Vagina (tissue), 2 donors: Measurements from ENCODE around the gene DGKH. TPM values are rescaled to one million over a fixed set of nuclear protein-coding genes. Genes with fewer than 3 reads are reported as not detected.

ENCODE experiments used
- DNase-seq, 2 donors: peaks; one replicate each; pipeline ENCODE4 v3.0.0-alpha.2; 2017; ENCODE audit errors: extremely low spot score in 2 of 2
- H3K27ac ChIP-seq: fragments of 200-600 bp; sonication (generic); one replicate; pipeline ENCODE4 v1.5.1; 2019
- H3K27me3 ChIP-seq: fragments of 200-600 bp; sonication (generic); one replicate; pipeline ENCODE4 v1.5.1; 2019
- H3K36me3 ChIP-seq, 2 donors: fragments of 200-600 bp; sonication (generic); one replicate each; pipeline ENCODE4 v1.5.1; 2017 to 2019
- H3K4me1 ChIP-seq: fragments of 200-600 bp; sonication (generic); one replicate; pipeline ENCODE4 v1.5.1; 2019
- H3K4me3 ChIP-seq, 2 donors: fragments of 200-600 bp; sonication (generic); 1 replicate in 1 of 2; 2 replicates in 1 of 2; pipeline ENCODE4 v1.5.1; 2016 to 2019
- H3K9me3 ChIP-seq: fragments of 200-600 bp; sonication (generic); one replicate; pipeline ENCODE4 v1.5.1; 2019
- CTCF ChIP-seq, 3 experiments: fragments of 450-650 bp in 2 of 3; fragments of 200-600 bp in 1 of 3; sonication (generic) in 1 of 3; IDR thresholded peaks; one replicate each; pipeline ENCODE4 v1.5.1; 2017 to 2019; ENCODE audit warnings: antibody characterized with exemption in 3 of 3, mild to moderate bottlenecking in 2 of 3, moderate library complexity in 2 of 3
- POLR2A ChIP-seq, 2 donors: fragments of 450-650 bp; IDR thresholded peaks; one replicate each; pipeline ENCODE4 v1.6.1; 2017; ENCODE audit warnings: antibody characterized with exemption in 2 of 2, mild to moderate bottlenecking in 2 of 2, moderate library complexity in 2 of 2
- POLR2AphosphoS5 ChIP-seq, 2 donors: sonication (generic); formaldehyde crosslinking; IDR thresholded peaks; one replicate each; pipeline ENCODE4 v1.9.0; 2017; ENCODE audit warnings: antibody characterized with exemption in 2 of 2, mild to moderate bottlenecking in 2 of 2, low read depth in 1 of 2; ENCODE audit not compliant: insufficient read depth in 1 of 2
- intact Hi-C: fragments of 100-400 bp; cut with DNase I; formaldehyde crosslinking; loops from one replicate; pipeline ENCODE4 v1.15.1; 2023
- total RNA-seq: library from RNA; depleted of rRNA; stranded (reverse); fragments of >200 nt; gene quantifications from one replicate; pipeline ENCODE4 v1.2.3, GENCODE V29; 2016

The DGKH gene
- 29.7 TPM for total RNA-seq

GRCh38 chr13:42048342-42048683 is at the start of gene DGKH:
DGKH (plus strand) TSS chr13:42048648; CDS start chr13:42048774, 126 bp downstream.
- DNase-seq: no peak
- H3K27me3 ChIP-seq: no peaks in the 10 kb centered on the region
- peak within 1 kb of the TSS; percentile 70 to 84 for H3K4me3 ChIP-seq
- no peaks in the 10 kb centered on the region for H3K9me3 ChIP-seq
- intact Hi-C loops: no loop called here
- no peaks in the 10 kb centered on the region for H3K36me3 ChIP-seq
- no peak for TF ChIP-seq POLR2A (IDR thresholded peaks at IDR 0.05)
- no peak for TF ChIP-seq CTCF (IDR thresholded peaks at IDR 0.05)
- peak in 1 of 2 donors; percentile 41 for TF ChIP-seq POLR2AphosphoS5 (IDR thresholded peaks at IDR 0.05; ENCODE audit: insufficient read depth in 1 of 2, low read depth in 1 of 2)
- peak within 1 kb of the TSS; percentile 92 for H3K27ac ChIP-seq
- H3K4me1 ChIP-seq: peaks cover 17% of the 10 kb centered on the region

- no peak for TF ChIP-seq CTCF (IDR thresholded peaks at IDR 0.05)
- TF ChIP-seq POLR2AphosphoS5 (IDR thresholded peaks at IDR 0.05; ENCODE audit: insufficient read depth in 1 of 2, low read depth in 1 of 2): no peak
- TF ChIP-seq POLR2A (IDR thresholded peaks at IDR 0.05): no peak
- Histone ChIP-seq H3K4me1 (no peaks in the 10 kb centered on the region), H3K27ac (no peak overlapping the region), H3K27me3 (no peaks in the 10 kb centered on the region), H3K4me3 (no peak overlapping the region), H3K36me3 (no peaks in the 10 kb centered on the region), H3K9me3 (no peaks in the 10 kb centered on the region)
- intact Hi-C loops: no loop called here
- DNase-seq: no peak
Observed at GRCh38 chr13:42000846-42001245, 47.6 kb upstream of the DGKH start.

- no peak for DNase-seq
- no peaks in the 10 kb centered on the region for H3K4me1 ChIP-seq
- H3K27me3 ChIP-seq: no peaks in the 10 kb centered on the region
- H3K9me3 ChIP-seq: no peaks in the 10 kb centered on the region
- TF ChIP-seq POLR2AphosphoS5 (IDR thresholded peaks at IDR 0.05; ENCODE audit: insufficient read depth in 1 of 2, low read depth in 1 of 2): peak in 1 of 2 donors; percentile 20
- TF ChIP-seq CTCF (IDR thresholded peaks at IDR 0.05): no peak
- TF ChIP-seq POLR2A (IDR thresholded peaks at IDR 0.05): no peak
- H3K4me3 ChIP-seq: no peak overlapping the region
- no peak overlapping the region for H3K27ac ChIP-seq
- no peaks in the 10 kb centered on the region for H3K36me3 ChIP-seq
- intact Hi-C loops: no loop called here
Observed at GRCh38 chr13:42001580-42001979, 46.9 kb upstream of the DGKH start.

GRCh38 chr13:42002066-42002465 is 46.4 kb upstream of the DGKH start:
- Histone ChIP-seq H3K27ac (no peak overlapping the region), H3K9me3 (no peaks in the 10 kb centered on the region), H3K4me1 (no peaks in the 10 kb centered on the region), H3K36me3 (no peaks in the 10 kb centered on the region), H3K27me3 (no peaks in the 10 kb centered on the region), H3K4me3 (no peak overlapping the region)
- TF ChIP-seq CTCF (IDR thresholded peaks at IDR 0.05) (no peak), POLR2A (IDR thresholded peaks at IDR 0.05) (no peak), POLR2AphosphoS5 (IDR thresholded peaks at IDR 0.05; ENCODE audit: insufficient read depth in 1 of 2, low read depth in 1 of 2) (no peak)
- no peak for DNase-seq
- intact Hi-C loops: no loop called here

- no peak for TF ChIP-seq CTCF (IDR thresholded peaks at IDR 0.05)
- TF ChIP-seq POLR2AphosphoS5 (IDR thresholded peaks at IDR 0.05; ENCODE audit: insufficient read depth in 1 of 2, low read depth in 1 of 2): no peak
- no peak for TF ChIP-seq POLR2A (IDR thresholded peaks at IDR 0.05)
- Histone ChIP-seq H3K27me3 (no peaks in the 10 kb centered on the region), H3K36me3 (no peaks in the 10 kb centered on the region), H3K4me1 (no peaks in the 10 kb centered on the region), H3K27ac (no peak overlapping the region), H3K4me3 (no peak overlapping the region), H3K9me3 (no peaks in the 10 kb centered on the region)
- no peak for DNase-seq
- intact Hi-C loops: no loop called here
Observed at GRCh38 chr13:42007844-42008243, 40.6 kb upstream of the DGKH start.
